HEK293 (cell line): ENCODE results near the gene TFG.

Experiments
- BCL11B ChIP-seq: fragments of 450-650 bp; formaldehyde crosslinking; IDR thresholded peaks from 2 replicates; pipeline ENCODE4 v1.5.1; 2016; ENCODE audit warnings: low read depth, missing biosample characterization, missing genetic modification characterization
- CTCF ChIP-seq: fragments of 450-650 bp; formaldehyde crosslinking; IDR thresholded peaks from 2 replicates; pipeline ENCODE4 v1.5.1; 2016; ENCODE audit warnings: missing biosample characterization, missing genetic modification characterization
- ZNF10 ChIP-seq: fragments of 450-650 bp; formaldehyde crosslinking; IDR thresholded peaks from 2 replicates; pipeline ENCODE4 v1.5.1; 2017; ENCODE audit warnings: missing biosample characterization, missing genetic modification characterization
- ZNF155 ChIP-seq: fragments of 450-650 bp; formaldehyde crosslinking; IDR thresholded peaks from 2 replicates; pipeline ENCODE4 v1.5.1; 2016; ENCODE audit warnings: missing biosample characterization, missing genetic modification characterization
- ZNF2 ChIP-seq: fragments of 450-650 bp; formaldehyde crosslinking; IDR thresholded peaks from 2 replicates; pipeline ENCODE4 v1.5.1; 2016; ENCODE audit warnings: missing biosample characterization, missing genetic modification characterization
- ZNF274 ChIP-seq, 2 experiments: fragments of 200-500 bp in 1 of 2; fragments of 450-650 bp in 1 of 2; sonication (Bioruptor generic) in 1 of 2; formaldehyde crosslinking in 1 of 2; IDR thresholded peaks; 2 replicates each; pipeline versions ENCODE4 v1.5.1 to v1.6.1; 2014 to 2016; ENCODE audit warnings: borderline replicate concordance in 1 of 2, inconsistent platforms in 1 of 2, low read length in 1 of 2, missing biosample characterization in 1 of 2, missing genetic modification characterization in 1 of 2
- ZNF561 ChIP-seq: fragments of 450-650 bp; IDR thresholded peaks from 2 replicates; pipeline ENCODE4 v1.5.1; 2018; ENCODE audit warnings: missing biosample characterization, missing genetic modification characterization, borderline replicate concordance
- ZNF660 ChIP-seq: fragments of 450-650 bp; IDR thresholded peaks from 2 replicates; pipeline ENCODE4 v1.5.1; 2018; ENCODE audit warnings: missing biosample characterization, mild to moderate bottlenecking, missing genetic modification characterization
- TF ChIP-seq, protein P1 (sequence below): fragments of 450-650 bp; formaldehyde crosslinking; IDR thresholded peaks from 2 replicates; pipeline ENCODE4 v1.5.1; 2016; ENCODE audit warnings: missing biosample characterization, missing genetic modification characterization

DNA sequence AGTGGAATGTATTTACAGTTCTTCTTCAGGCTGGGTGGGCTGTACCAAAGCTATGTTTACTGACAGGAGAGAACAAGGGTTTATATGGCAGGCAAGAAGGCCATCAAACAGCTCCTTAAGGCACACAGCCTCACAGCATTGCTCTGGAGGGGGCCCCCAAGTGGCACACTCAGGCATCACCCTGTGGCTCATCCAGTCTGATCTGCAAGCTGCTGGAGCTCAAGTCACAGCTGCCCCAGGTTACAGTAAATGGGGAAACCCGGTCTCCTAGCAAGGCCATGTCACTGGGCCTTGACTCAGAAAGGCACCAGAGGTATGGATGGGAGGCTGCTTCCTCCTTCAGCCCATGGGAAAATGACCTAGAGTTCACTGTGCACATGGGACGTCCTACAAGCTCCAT lies 67.5 kb downstream of the TFG start:
- TF ChIP-seq BCL11B (tag by site-specific recombination) (no peak), ZNF660 (tag by site-specific recombination) (no peak), CTCF (tag by site-specific recombination) (no peak), ZNF155 (tag by site-specific recombination) (no peak), ZNF274 (IDR thresholded peaks at IDR 0.05; ENCODE audit: low read length) (no peak), ZNF274 (tag by site-specific recombination; IDR thresholded peaks at IDR 0.05; ENCODE audit: borderline replicate concordance) (no peak), ZNF561 (tag by site-specific recombination) (no peak), ZNF2 (tag by site-specific recombination) (no peak), ZNF10 (tag by site-specific recombination) (no peak)
- TF ChIP-seq, protein P1, sequence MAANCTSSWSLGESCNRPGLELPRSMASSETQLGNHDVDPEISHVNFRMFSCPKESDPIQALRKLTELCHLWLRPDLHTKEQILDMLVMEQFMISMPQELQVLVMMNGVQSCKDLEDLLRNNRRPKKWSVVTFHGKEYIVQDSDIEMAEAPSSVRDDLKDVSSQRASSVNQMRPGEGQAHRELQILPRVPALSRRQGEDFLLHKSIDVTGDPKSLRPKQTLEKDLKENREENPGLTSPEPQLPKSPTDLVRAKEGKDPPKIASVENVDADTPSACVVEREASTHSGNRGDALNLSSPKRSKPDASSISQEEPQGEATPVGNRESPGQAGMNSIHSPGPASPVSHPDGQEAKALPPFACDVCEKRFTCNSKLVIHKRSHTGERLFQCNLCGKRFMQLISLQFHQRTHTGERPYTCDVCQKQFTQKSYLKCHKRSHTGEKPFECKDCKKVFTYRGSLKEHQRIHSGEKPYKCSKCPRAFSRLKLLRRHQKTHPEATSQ (tag by site-specific recombination), result no peak
